DMS53 (cell line): Measurements from ENCODE around the gene KRABD2.
"Not testable (repeated sequence)": the region's sequence is repeated elsewhere in the genome, so short reads cannot be mapped to it uniquely, and the experiment has no call there.

ENCODE experiments used
- DNase-seq: peaks from one replicate; lab custom pipeline; 2025; lab: John Stamatoyannopoulos, UW

KRABD2 gene

GRCh38 chr17:8376271-8377067 is at the start of gene KRABD2:
KRABD2 (minus strand) TSS chr17:8376704.
- DNase-seq, result peak; percentile 98

- no peak for DNase-seq
Measured at GRCh38 chr17:8421571-8421970, 45.1 kb upstream of the KRABD2 start.

- peak; percentile 94 for DNase-seq
Measured at GRCh38 chr17:8420041-8420934, 43.8 kb upstream of the KRABD2 start.

- no peak for DNase-seq
Measured at GRCh38 chr17:8419305-8419704, 42.8 kb upstream of the KRABD2 start.

- DNase-seq, result no peak
Measured at GRCh38 chr17:8418471-8418870, 42.0 kb upstream of the KRABD2 start.

- DNase-seq, result no peak
Measured at GRCh38 chr17:8417806-8418205, 41.3 kb upstream of the KRABD2 start.

- DNase-seq, result no peak
Measured at GRCh38 chr17:8413938-8414337, 37.4 kb upstream of the KRABD2 start.

- DNase-seq, result no peak
Measured at GRCh38 chr17:8413328-8413727, 36.8 kb upstream of the KRABD2 start.

- no peak for DNase-seq
Measured at GRCh38 chr17:8412089-8412488, 35.6 kb upstream of the KRABD2 start.

- no peak for DNase-seq
Measured at GRCh38 chr17:8410883-8411238, 34.4 kb upstream of the KRABD2 start.

- DNase-seq, result peak; percentile 96
Measured at GRCh38 chr17:8409966-8410882, 33.7 kb upstream of the KRABD2 start.

GRCh38 chr17:8408371-8408770 is 31.9 kb upstream of the KRABD2 start:
- peak; percentile 95 for DNase-seq

- no peak for DNase-seq
Measured at GRCh38 chr17:8406174-8406573, 29.7 kb upstream of the KRABD2 start.

GRCh38 chr17:8405499-8406016 is 29.1 kb upstream of the KRABD2 start:
- DNase-seq, result no peak

GRCh38 chr17:8402921-8403536 is 26.5 kb upstream of the KRABD2 start:
- peak; percentile 32 for DNase-seq

- no peak for DNase-seq
Measured at GRCh38 chr17:8401107-8401506, 24.6 kb upstream of the KRABD2 start.

GRCh38 chr17:8398980-8399379 is 22.5 kb upstream of the KRABD2 start:
- no peak for DNase-seq

GRCh38 chr17:8397636-8398035 is 21.1 kb upstream of the KRABD2 start, which contains the start of gene RNF222:
RNF222 (minus strand) TSS chr17:8397827; CDS start chr17:8393461, 4,366 bp downstream.
- DNase-seq, result peak; percentile 81

- not testable (repeated sequence) for DNase-seq
Measured at GRCh38 chr17:8394497-8394896, 18.0 kb upstream of the KRABD2 start.

GRCh38 chr17:8393470-8394231 is 17.1 kb upstream of the KRABD2 start:
- DNase-seq, result peak; percentile 70
